Stimulated activated CD4-positive, alpha-beta T cell treated with anti-CD3 and anti-CD28 coated beads, Interleukin-4, amount 100 ng/mL, for 4 hours (primary cell): ENCODE results near the gene GPN2.
"Not testable (repeated sequence)": the region's sequence is repeated elsewhere in the genome, so short reads cannot be mapped to it uniquely, and the experiment has no call there.

Experiments used
- DNase-seq, 2 experiments: peaks; one replicate each; pipeline ENCODE4 v3.0.0-alpha.2; 2020

Gene GPN2

GRCh38 chr1:26857473-26858060 is 32.5 kb downstream of the GPN2 start:
- DNase-seq, result no peak

- no peak for DNase-seq
Observed at GRCh38 chr1:26856604-26857469, 33.2 kb downstream of the GPN2 start.

- DNase-seq, result no peak
Observed at GRCh38 chr1:26856181-26856580, 33.9 kb downstream of the GPN2 start.

- DNase-seq, result no peak
Observed at GRCh38 chr1:26855636-26856035, 34.4 kb downstream of the GPN2 start.

GRCh38 chr1:26854906-26855305 is 35.2 kb downstream of the GPN2 start:
- no peak for DNase-seq

GRCh38 chr1:26853600-26853999 is 36.5 kb downstream of the GPN2 start:
- no peak for DNase-seq

- peak; percentile 75 to 76 for DNase-seq
Observed at GRCh38 chr1:26853156-26853555, 36.9 kb downstream of the GPN2 start.

- DNase-seq, result no peak
Observed at GRCh38 chr1:26852701-26853100, 37.4 kb downstream of the GPN2 start.

- DNase-seq, result no peak
Observed at GRCh38 chr1:26851106-26851684, 38.9 kb downstream of the GPN2 start.

- no peak for DNase-seq
Observed at GRCh38 chr1:26848941-26849774, 40.9 kb downstream of the GPN2 start.

- DNase-seq, result no peak
Observed at GRCh38 chr1:26848499-26848898, 41.6 kb downstream of the GPN2 start.

- not testable (repeated sequence) for DNase-seq
Observed at GRCh38 chr1:26847826-26848225, 42.3 kb downstream of the GPN2 start.

- DNase-seq, result no peak
Observed at GRCh38 chr1:26844424-26845196, 45.5 kb downstream of the GPN2 start.

- no peak for DNase-seq
Observed at GRCh38 chr1:26839779-26840178, 50.3 kb downstream of the GPN2 start.

GRCh38 chr1:26839339-26839722 is 50.8 kb downstream of the GPN2 start:
- no peak for DNase-seq

- DNase-seq, result peak; percentile 36 to 49
Observed at GRCh38 chr1:26838474-26839338, 51.4 kb downstream of the GPN2 start.

GRCh38 chr1:26837665-26838064 is 52.4 kb downstream of the GPN2 start:
- DNase-seq, result not testable (repeated sequence)

- peak; percentile 68 to 88 for DNase-seq
Observed at GRCh38 chr1:26833432-26834405, 56.4 kb downstream of the GPN2 start.

- DNase-seq, result no peak
Observed at GRCh38 chr1:26832249-26832960, 57.7 kb downstream of the GPN2 start.
